ENCODE measurements around the gene IBSP.

IBSP gene

GRCh38 chr4:87835197-87835596, 35.8 kb downstream of the IBSP start:
- DNase-seq (ENCODE audit: insufficient read length, low spot score) (no peak), FAIRE-seq (no peak)
- TF ChIP-seq CTCF (IDR thresholded peaks at IDR 0.05; ENCODE audit: insufficient read depth, missing control alignments): no peak

- DNase-seq (ENCODE audit: insufficient read length, low spot score): no peak
- TF ChIP-seq CTCF (IDR thresholded peaks at IDR 0.05; ENCODE audit: insufficient read depth, missing control alignments): no peak
- FAIRE-seq: no peak
Measured at GRCh38 chr4:87835743-87836142, 36.4 kb downstream of the IBSP start.

- no peak for DNase-seq (ENCODE audit: insufficient read length, low spot score)
- TF ChIP-seq CTCF (IDR thresholded peaks at IDR 0.05; ENCODE audit: insufficient read depth, missing control alignments): peak; percentile 28
- no peak for FAIRE-seq
Measured at GRCh38 chr4:87838205-87838604, 38.9 kb downstream of the IBSP start.

- TF ChIP-seq CTCF (IDR thresholded peaks at IDR 0.05; ENCODE audit: insufficient read depth, missing control alignments): peak; percentile 45
- FAIRE-seq (no peak), DNase-seq (ENCODE audit: insufficient read length, low spot score) (no peak)
Measured at GRCh38 chr4:87838890-87839591, 39.7 kb downstream of the IBSP start.

- no peak for TF ChIP-seq CTCF (IDR thresholded peaks at IDR 0.05; ENCODE audit: insufficient read depth, missing control alignments)
- no peak for DNase-seq (ENCODE audit: insufficient read length, low spot score)
- no peak for FAIRE-seq
Measured at GRCh38 chr4:87839592-87839946, 40.2 kb downstream of the IBSP start.

GRCh38 chr4:87840149-87840548, 40.8 kb downstream of the IBSP start:
- FAIRE-seq: no peak
- no peak for TF ChIP-seq CTCF (IDR thresholded peaks at IDR 0.05; ENCODE audit: insufficient read depth, missing control alignments)

GRCh38 chr4:87843936-87844335, 44.6 kb downstream of the IBSP start:
- no peak for TF ChIP-seq CTCF (IDR thresholded peaks at IDR 0.05; ENCODE audit: insufficient read depth, missing control alignments)
- no peak for DNase-seq (ENCODE audit: insufficient read length, low spot score)
- FAIRE-seq: no peak

More at GRCh38 chr4:87840149-87840548, 40.8 kb downstream of the IBSP start:
- DNase-seq (ENCODE audit: insufficient read length, low spot score): no peak
